Lung (tissue), 12 donors: Measurements from ENCODE around the gene KCNQ5. TPM values are rescaled to one million over a fixed set of nuclear protein-coding genes. Genes with fewer than 3 reads are reported as not detected.

ENCODE experiments used
- ATAC-seq: fragments of 200-7000 bp; cut with Tn5 transposase; one replicate; pipeline ENCODE4 v1.9.1; 2020; ENCODE audit warnings: moderate number of reproducible peaks; ENCODE audit not compliant: insufficient read depth, low FRiP score
- DNase-seq, 3 donors: peaks; one replicate each; pipeline ENCODE4 v3.0.0-alpha.2; 2013 to 2017
- H3K27ac ChIP-seq, 2 donors: one replicate each; pipeline ENCODE4 v1.5.1; 2013; ENCODE audit warnings: mild to moderate bottlenecking in 2 of 2, moderate library complexity in 2 of 2, control low read depth in 1 of 2, inconsistent platforms in 1 of 2, low read depth in 1 of 2, low read length in 1 of 2
- H3K27me3 ChIP-seq, 3 donors: one replicate each; pipeline ENCODE4 v1.5.1; 2013; ENCODE audit warnings: low read length in 2 of 3; ENCODE audit not compliant: control insufficient read depth in 3 of 3, insufficient read depth in 3 of 3
- H3K36me3 ChIP-seq, 4 donors: one replicate each; pipeline ENCODE4 v1.5.1; 2013; ENCODE audit warnings: low read length in 4 of 4, mild to moderate bottlenecking in 1 of 4, moderate library complexity in 1 of 4; ENCODE audit not compliant: control insufficient read depth in 4 of 4, insufficient read depth in 4 of 4
- H3K4me1 ChIP-seq, 5 donors: one replicate each; pipeline ENCODE4 v1.5.1; 2013; ENCODE audit warnings: low read length in 5 of 5, mild to moderate bottlenecking in 2 of 5, moderate library complexity in 1 of 5; ENCODE audit not compliant: control insufficient read depth in 5 of 5, insufficient read depth in 5 of 5
- H3K4me3 ChIP-seq: one replicate; pipeline ENCODE4 v1.5.1; 2013; ENCODE audit warnings: mild to moderate bottlenecking, control low read depth, moderate library complexity
- H3K9ac ChIP-seq, 2 donors: one replicate each; pipeline ENCODE4 v1.5.1; 2013; ENCODE audit warnings: low read length in 2 of 2, control low read depth in 1 of 2; ENCODE audit not compliant: insufficient read depth in 1 of 2
- H3K9me3 ChIP-seq, 4 donors: one replicate each; pipeline ENCODE4 v1.5.1; 2013; ENCODE audit warnings: low read length in 3 of 4, mild to moderate bottlenecking in 1 of 4, moderate library complexity in 1 of 4; ENCODE audit not compliant: control insufficient read depth in 4 of 4, insufficient read depth in 3 of 4
- WGBS, 2 donors: extraction: QIAGEN DNeasy Blood & Tissue Kit; methylation state at CpG; one replicate each; pipeline ENCODE4 v1.1.7; 2013; 5-methylcytosine and 5-hydroxymethylcytosine counted together
- polyA plus RNA-seq, 2 donors: library from polyadenylated mRNA; stranded (reverse); fragments of 200-250 nt; gene quantifications; one replicate each; pipeline ENCODE4 v1.2.1, GENCODE V29; 2013
- total RNA-seq, 2 donors: library from RNA; depleted of rRNA in 1 of 2; stranded (reverse); fragments of >200 nt in 1 of 2; gene quantifications; one replicate each; pipeline ENCODE4 v1.2.1, GENCODE V29; 2014 to 2021
- TF ChIP-seq, protein P1 (sequence below): IDR thresholded peaks from 2 replicates; pipeline ENCODE4 v1.5.1; 2012; ENCODE audit warnings: mild to moderate bottlenecking; ENCODE audit errors: control extremely low read depth, extremely low read depth
- donor health status: control.
- donor health status: control.
- donor health status: Bipolar disorder and iron deficiency.
- donor health status: healthy.
- donor health status: DM: yes; HTN: yes; CAD: no.

The KCNQ5 gene
- total and polyA plus RNA-seq, 4 donors = 0.12 to 5.7 (median 0.46) TPM

DNA sequence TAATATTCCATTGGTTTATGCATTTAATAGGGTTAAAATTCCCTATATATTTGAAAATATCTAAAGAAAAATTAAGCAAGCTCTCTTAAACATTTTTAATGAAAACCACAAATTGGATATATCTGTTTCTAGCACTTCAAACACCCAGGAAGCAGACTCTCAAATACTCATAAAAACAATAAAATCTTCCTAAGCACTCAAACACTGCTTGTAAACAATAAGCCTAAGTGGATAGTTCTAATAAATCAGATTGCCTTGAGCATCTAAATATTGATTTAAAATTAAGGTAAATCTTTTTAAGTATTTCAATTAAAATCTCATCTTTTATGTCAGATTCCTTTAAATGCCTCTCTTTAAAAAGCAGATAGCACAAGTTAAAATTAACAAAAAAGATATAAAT is 254.4 kb downstream of the KCNQ5 start:
- Histone ChIP-seq H3K9ac (no peak overlapping the region), H3K27me3 (no peaks in the 10 kb centered on the region), H3K36me3 (no peaks in the 10 kb centered on the region), H3K4me3 (no peak overlapping the region), H3K9me3 (no peaks in the 10 kb centered on the region), H3K27ac (no peak overlapping the region), H3K4me1 (no peaks in the 10 kb centered on the region)
- TF ChIP-seq, protein P1, sequence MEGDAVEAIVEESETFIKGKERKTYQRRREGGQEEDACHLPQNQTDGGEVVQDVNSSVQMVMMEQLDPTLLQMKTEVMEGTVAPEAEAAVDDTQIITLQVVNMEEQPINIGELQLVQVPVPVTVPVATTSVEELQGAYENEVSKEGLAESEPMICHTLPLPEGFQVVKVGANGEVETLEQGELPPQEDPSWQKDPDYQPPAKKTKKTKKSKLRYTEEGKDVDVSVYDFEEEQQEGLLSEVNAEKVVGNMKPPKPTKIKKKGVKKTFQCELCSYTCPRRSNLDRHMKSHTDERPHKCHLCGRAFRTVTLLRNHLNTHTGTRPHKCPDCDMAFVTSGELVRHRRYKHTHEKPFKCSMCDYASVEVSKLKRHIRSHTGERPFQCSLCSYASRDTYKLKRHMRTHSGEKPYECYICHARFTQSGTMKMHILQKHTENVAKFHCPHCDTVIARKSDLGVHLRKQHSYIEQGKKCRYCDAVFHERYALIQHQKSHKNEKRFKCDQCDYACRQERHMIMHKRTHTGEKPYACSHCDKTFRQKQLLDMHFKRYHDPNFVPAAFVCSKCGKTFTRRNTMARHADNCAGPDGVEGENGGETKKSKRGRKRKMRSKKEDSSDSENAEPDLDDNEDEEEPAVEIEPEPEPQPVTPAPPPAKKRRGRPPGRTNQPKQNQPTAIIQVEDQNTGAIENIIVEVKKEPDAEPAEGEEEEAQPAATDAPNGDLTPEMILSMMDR = no peak
- ATAC-seq (no peak), DNase-seq (no peak)

DNA sequence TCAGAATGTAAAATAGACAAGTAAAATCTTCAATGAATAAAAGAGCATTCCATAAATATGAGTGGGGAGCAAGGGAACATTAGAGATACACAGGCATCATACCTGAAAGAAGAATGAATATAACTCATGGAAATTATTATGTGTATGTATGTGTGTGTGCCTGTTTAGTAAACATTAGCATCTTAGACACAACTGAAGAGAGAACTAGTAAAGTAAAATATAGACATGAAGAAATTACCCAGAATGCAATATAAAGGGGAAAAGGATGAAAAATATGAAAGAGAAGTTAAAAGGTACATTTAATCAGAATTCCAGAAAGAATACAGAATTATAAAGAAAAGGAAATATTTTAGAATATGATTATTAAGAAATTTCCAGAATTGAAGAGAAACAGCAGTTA is 264.3 kb downstream of the KCNQ5 start:
- TF ChIP-seq, protein P1 = no peak
- Histone ChIP-seq H3K9ac (no peak overlapping the region), H3K4me3 (no peak overlapping the region), H3K4me1 (no peaks in the 10 kb centered on the region), H3K27me3 (no peaks in the 10 kb centered on the region), H3K36me3 (no peaks in the 10 kb centered on the region), H3K27ac (no peak overlapping the region), H3K9me3 (peaks cover 0 to 4% (median 0%) of the 10 kb centered on the region in 4 donors)
- ATAC-seq (no peak), DNase-seq (no peak)

DNA sequence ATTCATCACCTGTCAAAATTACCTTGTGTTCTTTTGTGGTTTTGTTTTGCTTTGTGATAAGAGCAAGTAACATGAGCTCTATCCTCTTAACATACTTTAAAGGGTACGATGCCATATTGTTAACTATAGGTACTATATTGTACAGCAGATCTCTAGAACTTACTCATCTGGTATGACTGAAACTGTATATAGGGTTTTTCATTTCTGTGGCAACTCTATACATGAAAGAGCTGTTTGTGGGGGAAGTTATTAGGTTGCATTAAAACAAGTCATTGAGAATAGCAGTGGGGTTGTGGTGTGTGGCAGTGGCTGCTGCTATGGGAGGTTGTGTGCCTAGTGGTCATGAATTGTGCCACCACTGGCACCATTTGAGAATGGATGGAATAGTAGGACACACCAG is 268.4 kb downstream of the KCNQ5 start:
- DNase-seq = no peak
- H3K9me3 ChIP-seq = peaks cover 0 to 4% (median 0%) of the 10 kb centered on the region in 4 donors
- 64 to 87% methylated on average over 1 of the region's 1 CpG for WGBS, 2 donors
- ATAC-seq = no peak
- H3K4me1 ChIP-seq = no peaks in the 10 kb centered on the region
- TF ChIP-seq, protein P1 = no peak
- H3K27ac ChIP-seq = no peak overlapping the region
- no peak overlapping the region for H3K9ac ChIP-seq
- no peaks in the 10 kb centered on the region for H3K36me3 ChIP-seq
- H3K27me3 ChIP-seq = no peaks in the 10 kb centered on the region
- H3K4me3 ChIP-seq = no peak overlapping the region

DNA sequence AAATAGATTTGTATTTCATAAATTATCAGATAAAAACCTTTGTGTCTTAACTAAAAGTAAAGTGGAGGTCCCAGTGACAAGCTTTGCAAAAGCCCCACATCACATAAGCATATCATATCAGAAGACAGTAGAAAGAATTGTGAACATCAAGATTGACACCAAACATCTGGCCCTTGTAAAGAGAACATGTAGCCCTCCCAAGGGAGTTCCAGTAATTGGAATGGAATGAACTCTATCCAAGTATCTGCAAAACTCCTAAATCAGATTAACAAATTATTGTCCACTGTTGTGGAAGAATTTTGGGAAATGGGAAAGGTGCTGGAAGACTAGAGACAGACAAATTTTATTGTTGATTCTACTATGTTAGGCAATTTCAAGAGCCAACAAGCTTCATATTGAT is 268.8 kb downstream of the KCNQ5 start:
- DNase-seq (no peak), ATAC-seq (no peak)
- H3K9ac ChIP-seq = no peak overlapping the region
- H3K36me3 ChIP-seq = no peaks in the 10 kb centered on the region
- no peaks in the 10 kb centered on the region for H3K27me3 ChIP-seq
- H3K4me3 ChIP-seq = no peak overlapping the region
- peaks cover 0 to 4% (median 0%) of the 10 kb centered on the region in 4 donors for H3K9me3 ChIP-seq
- H3K27ac ChIP-seq = no peak overlapping the region
- H3K4me1 ChIP-seq = no peaks in the 10 kb centered on the region
- TF ChIP-seq, protein P1 = no peak
